ENCODE measurements around the gene BRSK1.
A peak's percentile ranks its signal among the peaks of the same experiment; 100 is the strongest.

The BRSK1 gene

GRCh38 chr19:55272142-55272541 is 11.7 kb upstream of the BRSK1 start:
- peaks cover 30% of the 10 kb centered on the region for H3K79me2 ChIP-seq (ENCODE audit: low read length)
- H3K9ac ChIP-seq (ENCODE audit: low read length) = no peak overlapping the region
- no peaks in the 10 kb centered on the region for H3K27me3 ChIP-seq (replicated peaks; ENCODE audit: insufficient read depth, low read length)
- no peak overlapping the region for H2AFZ ChIP-seq (ENCODE audit: low read length)
- no peak overlapping the region for H3K4me2 ChIP-seq (ENCODE audit: low read depth, low read length)
- DNase-seq = no peak
- H3K9me3 ChIP-seq (replicated peaks; ENCODE audit: insufficient read depth, low read length) = no peaks in the 10 kb centered on the region
- H3K27ac ChIP-seq (ENCODE audit: low read length) = no peak overlapping the region
- H3K36me3 ChIP-seq (replicated peaks; ENCODE audit: insufficient read depth, low read length) = no peaks in the 10 kb centered on the region; the same call in 1 of the 2 replicates
- TF ChIP-seq, protein P1, sequence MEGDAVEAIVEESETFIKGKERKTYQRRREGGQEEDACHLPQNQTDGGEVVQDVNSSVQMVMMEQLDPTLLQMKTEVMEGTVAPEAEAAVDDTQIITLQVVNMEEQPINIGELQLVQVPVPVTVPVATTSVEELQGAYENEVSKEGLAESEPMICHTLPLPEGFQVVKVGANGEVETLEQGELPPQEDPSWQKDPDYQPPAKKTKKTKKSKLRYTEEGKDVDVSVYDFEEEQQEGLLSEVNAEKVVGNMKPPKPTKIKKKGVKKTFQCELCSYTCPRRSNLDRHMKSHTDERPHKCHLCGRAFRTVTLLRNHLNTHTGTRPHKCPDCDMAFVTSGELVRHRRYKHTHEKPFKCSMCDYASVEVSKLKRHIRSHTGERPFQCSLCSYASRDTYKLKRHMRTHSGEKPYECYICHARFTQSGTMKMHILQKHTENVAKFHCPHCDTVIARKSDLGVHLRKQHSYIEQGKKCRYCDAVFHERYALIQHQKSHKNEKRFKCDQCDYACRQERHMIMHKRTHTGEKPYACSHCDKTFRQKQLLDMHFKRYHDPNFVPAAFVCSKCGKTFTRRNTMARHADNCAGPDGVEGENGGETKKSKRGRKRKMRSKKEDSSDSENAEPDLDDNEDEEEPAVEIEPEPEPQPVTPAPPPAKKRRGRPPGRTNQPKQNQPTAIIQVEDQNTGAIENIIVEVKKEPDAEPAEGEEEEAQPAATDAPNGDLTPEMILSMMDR (IDR thresholded peaks at IDR 0.05; ENCODE audit: low read length) = no peak
- TF ChIP-seq EZH2 (optimal IDR thresholded peaks at IDR 0.05; ENCODE audit: low read depth, low read length) (no peak), EZH2phosphoT487 (IDR thresholded peaks at IDR 0.05; ENCODE audit: low read length) (no peak)
- no peaks in the 10 kb centered on the region for H3K9me2 ChIP-seq (replicated peaks; ENCODE audit: insufficient read depth, low read length)
- H3K4me3 ChIP-seq (ENCODE audit: low read length) = no peak overlapping the region
- H4K20me1 ChIP-seq (ENCODE audit: insufficient read depth, low read length) = no peaks in the 10 kb centered on the region
- peaks cover 19% of the 10 kb centered on the region for H3F3A ChIP-seq (ENCODE audit: insufficient read depth, low read length)
- H3K4me1 ChIP-seq (ENCODE audit: low read length) = peaks cover 19% of the 10 kb centered on the region

DNA sequence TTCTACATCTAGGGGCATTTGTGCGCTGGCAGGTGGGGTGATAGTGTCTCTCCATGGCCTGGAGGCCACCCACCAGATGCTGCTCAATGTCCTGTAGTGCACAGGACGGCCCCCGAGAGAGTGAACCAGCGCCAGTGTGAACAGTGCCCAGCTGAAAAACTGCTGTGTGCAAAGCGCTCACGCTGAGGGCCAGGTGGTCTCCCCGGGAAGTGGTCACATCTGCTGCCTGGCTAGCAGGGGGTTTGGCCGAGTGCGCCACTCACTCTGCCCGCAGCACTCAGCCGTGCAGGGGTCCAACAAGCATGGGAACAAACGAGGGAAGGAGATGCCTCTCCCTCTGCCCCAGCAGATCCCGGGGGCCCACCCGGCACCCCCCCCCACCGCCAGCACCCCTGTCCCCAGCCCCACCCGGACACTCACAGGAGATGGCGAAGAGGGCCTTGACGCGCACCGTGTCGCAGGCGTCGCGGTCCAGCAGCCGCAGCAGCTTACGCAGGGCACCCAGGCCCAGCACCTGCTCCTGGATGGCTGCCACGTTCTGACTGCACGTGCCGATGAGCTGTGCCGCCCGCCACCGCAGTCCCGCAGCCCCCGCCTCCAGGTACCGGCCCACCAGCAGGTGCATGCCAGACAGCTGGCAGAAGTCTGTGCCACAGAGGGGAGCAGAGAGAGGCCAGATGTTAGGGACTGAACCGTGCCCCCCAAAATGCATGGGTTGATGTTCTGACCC is 9.7 kb upstream of the BRSK1 start:
- H3K36me3 ChIP-seq (replicated peaks; ENCODE audit: insufficient read depth, low read length) = no peaks in the 10 kb centered on the region; the same call in 1 of the 2 replicates
- H3F3A ChIP-seq (ENCODE audit: insufficient read depth, low read length) = peaks cover 25% of the 10 kb centered on the region
- peaks cover 37% of the 10 kb centered on the region for H3K79me2 ChIP-seq (ENCODE audit: low read length)
- TF ChIP-seq EZH2 (optimal IDR thresholded peaks at IDR 0.05; ENCODE audit: low read depth, low read length) (no peak), EZH2phosphoT487 (IDR thresholded peaks at IDR 0.05; ENCODE audit: low read length) (no peak)
- TF ChIP-seq, protein P1 (IDR thresholded peaks at IDR 0.05; ENCODE audit: low read length) = no peak
- H3K9ac ChIP-seq (ENCODE audit: low read length) = no peak overlapping the region
- H3K4me3 ChIP-seq (ENCODE audit: low read length) = no peak overlapping the region
- no peaks in the 10 kb centered on the region for H3K9me3 ChIP-seq (replicated peaks; ENCODE audit: insufficient read depth, low read length)
- H3K9me2 ChIP-seq (replicated peaks; ENCODE audit: insufficient read depth, low read length) = no peaks in the 10 kb centered on the region
- H3K4me1 ChIP-seq (ENCODE audit: low read length) = peaks cover 29% of the 10 kb centered on the region
- H3K27me3 ChIP-seq (replicated peaks; ENCODE audit: insufficient read depth, low read length) = no peaks in the 10 kb centered on the region
- no peak overlapping the region for H3K27ac ChIP-seq (ENCODE audit: low read length)
- H3K4me2 ChIP-seq (ENCODE audit: low read depth, low read length) = no peak overlapping the region
- no peak for DNase-seq
- H4K20me1 ChIP-seq (ENCODE audit: insufficient read depth, low read length) = no peaks in the 10 kb centered on the region
- H2AFZ ChIP-seq (ENCODE audit: low read length) = no peak overlapping the region

- no peaks in the 10 kb centered on the region for H3K9me3 ChIP-seq (replicated peaks; ENCODE audit: insufficient read depth, low read length)
- peak overlapping the region; percentile 40 for H3K4me3 ChIP-seq (ENCODE audit: low read length)
- H3K79me2 ChIP-seq (ENCODE audit: low read length) = peaks cover 35% of the 10 kb centered on the region
- DNase-seq = peak; percentile 82
- H2AFZ ChIP-seq (ENCODE audit: low read length) = 0 out of 2 replicates have a peak overlapping the region, but pooled peaks have one; percentile 10
- TF ChIP-seq EZH2phosphoT487 (IDR thresholded peaks at IDR 0.05; ENCODE audit: low read length) (no peak), EZH2 (optimal IDR thresholded peaks at IDR 0.05; ENCODE audit: low read depth, low read length) (no peak)
- TF ChIP-seq, protein P1 (IDR thresholded peaks at IDR 0.05; ENCODE audit: low read length) = no peak
- no peaks in the 10 kb centered on the region; the same call in 1 of the 2 replicates for H3K36me3 ChIP-seq (replicated peaks; ENCODE audit: insufficient read depth, low read length)
- peak overlapping the region; percentile 86 for H3K4me2 ChIP-seq (ENCODE audit: low read depth, low read length)
- H3K4me1 ChIP-seq (ENCODE audit: low read length) = peaks cover 38% of the 10 kb centered on the region
- peak overlapping the region; percentile 88 for H3K27ac ChIP-seq (ENCODE audit: low read length)
- no peaks in the 10 kb centered on the region for H3K27me3 ChIP-seq (replicated peaks; ENCODE audit: insufficient read depth, low read length)
- peak overlapping the region; percentile 53 for H3K9ac ChIP-seq (ENCODE audit: low read length)
- H4K20me1 ChIP-seq (ENCODE audit: insufficient read depth, low read length) = no peaks in the 10 kb centered on the region
- no peaks in the 10 kb centered on the region for H3K9me2 ChIP-seq (replicated peaks; ENCODE audit: insufficient read depth, low read length)
- peaks cover 31% of the 10 kb centered on the region for H3F3A ChIP-seq (ENCODE audit: insufficient read depth, low read length)
Measured at GRCh38 chr19:55275851-55276719, 7.7 kb upstream of the BRSK1 start.

Measured in MM.1S (cell line).